ENCODE results near the gene KTN1. TPM values are rescaled to one million over a fixed set of nuclear protein-coding genes. Genes with fewer than 3 reads are reported as not detected.

The KTN1 gene
- total and polyA plus RNA-seq, 2 experiments from 2014 or later = 124 to 607 TPM

GRCh38 chr14:55604488-55604887 is 24.5 kb downstream of the KTN1 start:
- H3K36me3 ChIP-seq (ENCODE audit: insufficient read depth) = no peaks in the 10 kb centered on the region
- no peaks in the 10 kb centered on the region for H4K20me1 ChIP-seq (replicated peaks; ENCODE audit: insufficient read depth)
- H3K27ac ChIP-seq (ENCODE audit: low read depth) = peak overlapping the region; percentile 56
- no peaks in the 10 kb centered on the region for H3K27me3 Mint-ChIP-seq (ENCODE audit: insufficient read depth, low read depth, poor library complexity)
- H3K27ac Mint-ChIP-seq = no peak overlapping the region
- H2AFZ ChIP-seq = no peak overlapping the region
- no peaks in the 10 kb centered on the region for H3K9me3 Mint-ChIP-seq
- no peak; the same call in 2 of the 3 replicates for ATAC-seq
- H3K79me2 ChIP-seq (replicated peaks; ENCODE audit: insufficient read depth) = peaks cover 100% of the 10 kb centered on the region
- H3K4me3 Mint-ChIP-seq = no peak overlapping the region
- no peak overlapping the region for H3K4me3 ChIP-seq
- 0 out of 3 replicates have a peak, but pooled peaks cover 3% of the 10 kb centered on the region for H3K36me3 Mint-ChIP-seq (ENCODE audit: low read depth)
- H3K4me1 Mint-ChIP-seq = peaks cover 38% of the 10 kb centered on the region
- no peak overlapping the region for H3K4me2 ChIP-seq
- TF ChIP-seq ETS1 (IDR thresholded peaks at IDR 0.05) = no peak
- no peak for TF ChIP-seq REST (IDR thresholded peaks at IDR 0.05; ENCODE audit: unreplicated experiment)
- no peak for TF ChIP-seq STAT1 (IDR thresholded peaks at IDR 0.05; ENCODE audit: unreplicated experiment)
- no peak for TF ChIP-seq JUNB (IDR thresholded peaks at IDR 0.05; ENCODE audit: unreplicated experiment)
- no peak for TF ChIP-seq EZH2 (IDR thresholded peaks at IDR 0.05; ENCODE audit: low read depth, unreplicated experiment)
- no peak for TF ChIP-seq ZNF462 (CRISPR knock-in tag; IDR thresholded peaks at IDR 0.05)
- no peak for DNase-seq (ENCODE audit: low spot score)
- H3K27me3 ChIP-seq (ENCODE audit: insufficient read depth) = no peaks in the 10 kb centered on the region
- no peaks in the 10 kb centered on the region for H3F3A ChIP-seq (replicated peaks; ENCODE audit: low read depth)
- H3K4me1 ChIP-seq (ENCODE audit: insufficient read depth) = peaks cover 85% of the 10 kb centered on the region
- no peaks in the 10 kb centered on the region for H3K9me2 ChIP-seq (ENCODE audit: insufficient read depth)
